SH-SY5Y (cell line): ENCODE results near the gene SELENOM.

Experiments
- GATA2 ChIP-seq: IDR thresholded peaks from 2 replicates; pipeline ENCODE4 v1.6.1; 2011; ENCODE audit warnings: mild to moderate bottlenecking, low read depth, low read length
- GATA3 ChIP-seq: IDR thresholded peaks from 2 replicates; pipeline ENCODE4 v1.6.1; 2011; ENCODE audit warnings: low read depth, mild to moderate bottlenecking, low read length, moderate library complexity

DNA sequence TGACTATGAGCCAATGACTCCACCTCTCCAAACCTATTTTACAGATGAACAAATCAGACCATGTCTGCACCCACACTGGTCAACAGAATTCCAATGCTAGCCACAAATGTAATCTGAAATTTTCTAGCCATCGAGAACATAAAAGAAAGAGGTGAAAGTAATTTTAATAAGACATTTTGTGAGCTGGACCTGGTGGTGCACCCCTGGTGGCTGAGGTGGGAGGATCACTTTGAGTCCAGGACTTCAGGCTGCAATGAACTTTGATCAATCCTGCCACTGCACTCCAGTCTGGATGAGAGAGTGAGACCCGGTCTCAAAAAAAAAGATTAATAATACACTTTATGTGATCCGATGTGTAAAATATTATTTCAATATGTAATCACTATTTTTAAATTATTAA is 43.2 kb upstream of the SELENOM start:
- TF ChIP-seq GATA3 (no peak), GATA2 (no peak)
